Astrocyte (in vitro differentiated cells and primary cell): ENCODE results near the gene PPP2R5E. TPM values are rescaled to one million over a fixed set of nuclear protein-coding genes. Genes with fewer than 3 reads are reported as not detected.

ENCODE experiments used
- DNase-seq: peaks from one replicate; pipeline ENCODE4 v3.0.0-alpha.2; 2010; ENCODE audit warnings: low read depth
- FAIRE-seq: peaks from 2 replicates; lab custom pipeline; 2011; peaks lifted over from hg19 to GRCh38; lab: Jason Lieb, UNC
- H2AFZ ChIP-seq: 2 replicates; pipeline ENCODE4 v1.6.0; 2012; ENCODE audit warnings: low read depth, low read length, inconsistent platforms
- H3K27ac ChIP-seq: 2 replicates; pipeline ENCODE4 v1.5.1; 2011; ENCODE audit warnings: low read depth, low read length, inconsistent platforms
- H3K27me3 ChIP-seq: 2 replicates; pipeline ENCODE4 v1.6.0; 2011; ENCODE audit warnings: low read length, inconsistent platforms; ENCODE audit not compliant: insufficient read depth
- H3K36me3 ChIP-seq: 2 replicates; pipeline ENCODE4 v1.5.1; 2011; ENCODE audit warnings: low read length, inconsistent platforms; ENCODE audit not compliant: insufficient read depth
- H3K4me1 ChIP-seq: 2 replicates; pipeline ENCODE4 v1.5.1; 2011; ENCODE audit warnings: low read length, inconsistent platforms; ENCODE audit not compliant: insufficient read depth
- H3K4me2 ChIP-seq: 2 replicates; pipeline ENCODE4 v1.6.0; 2012; ENCODE audit warnings: low read length, inconsistent platforms
- H3K4me3 ChIP-seq: 2 replicates; pipeline ENCODE4 v1.5.1; 2011; ENCODE audit warnings: low read depth, mild to moderate bottlenecking, low read length, inconsistent platforms; ENCODE audit not compliant: insufficient read depth
- H3K79me2 ChIP-seq: 2 replicates; pipeline ENCODE4 v1.6.0; 2012; ENCODE audit warnings: mild to moderate bottlenecking, low read length, inconsistent platforms; ENCODE audit not compliant: insufficient read depth
- H3K9ac ChIP-seq: 2 replicates; pipeline ENCODE4 v1.6.0; 2012; ENCODE audit warnings: mild to moderate bottlenecking, low read length, inconsistent platforms
- H3K9me3 ChIP-seq: 2 replicates; pipeline ENCODE4 v1.5.1; 2012; ENCODE audit warnings: low read depth, mild to moderate bottlenecking, low read length, inconsistent platforms; ENCODE audit not compliant: insufficient read depth
- H4K20me1 ChIP-seq: 2 replicates; pipeline ENCODE4 v1.6.0; 2012; ENCODE audit warnings: low read length, inconsistent platforms; ENCODE audit not compliant: insufficient read depth
- H3K27ac Mint-ChIP-seq: one replicate; pipeline ENCODE4 v1.8.0; 2021; ENCODE audit warnings: mild to moderate bottlenecking, mixed read lengths; ENCODE audit not compliant: unreplicated experiment
- H3K27me3 Mint-ChIP-seq: one replicate; pipeline ENCODE4 v1.8.0; 2021; ENCODE audit warnings: low read depth, mixed read lengths; ENCODE audit not compliant: unreplicated experiment
- H3K36me3 Mint-ChIP-seq: one replicate; pipeline ENCODE4 v1.8.0; 2021; ENCODE audit warnings: low read depth, mixed read lengths; ENCODE audit not compliant: unreplicated experiment
- H3K4me1 Mint-ChIP-seq: one replicate; pipeline ENCODE4 v1.8.0; 2021; ENCODE audit warnings: low read depth, mixed read lengths; ENCODE audit not compliant: unreplicated experiment
- H3K4me3 Mint-ChIP-seq: one replicate; pipeline ENCODE4 v1.8.0; 2021; ENCODE audit warnings: mild to moderate bottlenecking, moderate library complexity, mixed read lengths; ENCODE audit not compliant: unreplicated experiment
- H3K9me3 Mint-ChIP-seq: one replicate; pipeline ENCODE4 v1.8.0; 2021; ENCODE audit warnings: mild to moderate bottlenecking, mixed read lengths; ENCODE audit not compliant: unreplicated experiment
- CTCF ChIP-seq: IDR thresholded peaks from 2 replicates; pipeline ENCODE4 v1.5.1; 2011; ENCODE audit warnings: low read depth, mild to moderate bottlenecking, inconsistent platforms, low read length, moderate library complexity; ENCODE audit not compliant: insufficient read depth
- EZH2 ChIP-seq: IDR thresholded peaks from 2 replicates; pipeline ENCODE4 v1.6.1; 2012; ENCODE audit warnings: mild to moderate bottlenecking, low read length, inconsistent platforms; ENCODE audit not compliant: insufficient read depth
- total RNA-seq: library from RNA; stranded (reverse); gene quantifications from 2 replicates; pipeline ENCODE4 v1.2.1, GENCODE V29; 2021

The PPP2R5E gene
- total RNA-seq, 1 donor from 2014 or later = 69.3 TPM

- H3K9me3 ChIP-seq = no peaks in the 10 kb centered on the region
- H3K27me3 Mint-ChIP-seq = no peaks in the 10 kb centered on the region
- H3K36me3 Mint-ChIP-seq = peaks cover 3% of the 10 kb centered on the region
- no peak overlapping the region for H3K4me3 ChIP-seq
- no peaks in the 10 kb centered on the region for H3K36me3 ChIP-seq
- peaks cover 4% of the 10 kb centered on the region for H3K4me1 ChIP-seq
- TF ChIP-seq EZH2 (no peak), CTCF (no peak)
- H3K4me1 Mint-ChIP-seq = peaks cover 29% of the 10 kb centered on the region
- H4K20me1 ChIP-seq = peaks cover 73% of the 10 kb centered on the region
- DNase-seq (no peak), FAIRE-seq (no peak)
- H3K9ac ChIP-seq = no peak overlapping the region
- H3K79me2 ChIP-seq = peaks cover 91% of the 10 kb centered on the region
- no peaks in the 10 kb centered on the region for H3K27me3 ChIP-seq
- no peaks in the 10 kb centered on the region for H3K9me3 Mint-ChIP-seq
- H3K27ac ChIP-seq = no peak overlapping the region
- no peak overlapping the region for H3K4me3 Mint-ChIP-seq
- no peak overlapping the region for H2AFZ ChIP-seq
- H3K4me2 ChIP-seq = no peak overlapping the region
- no peak overlapping the region for H3K27ac Mint-ChIP-seq
Observed at GRCh38 chr14:63512861-63513260, 30.3 kb downstream of the PPP2R5E start.

- Histone ChIP-seq H4K20me1 (peaks cover 84% of the 10 kb centered on the region), H3K9me3 (no peaks in the 10 kb centered on the region), H3K9ac (no peak overlapping the region), H3K4me1 (no peaks in the 10 kb centered on the region), H3K27me3 (no peaks in the 10 kb centered on the region), H3K27ac (no peak overlapping the region), H3K4me2 (no peak overlapping the region), H3K79me2 (peaks cover 92% of the 10 kb centered on the region), H3K4me3 (no peak overlapping the region), H2AFZ (no peak overlapping the region), H3K36me3 (no peaks in the 10 kb centered on the region)
- Mint-ChIP-seq H3K27ac (peak overlapping the region; percentile 36), H3K36me3 (peaks cover 3% of the 10 kb centered on the region), H3K4me3 (no peak overlapping the region), H3K9me3 (no peaks in the 10 kb centered on the region), H3K27me3 (no peaks in the 10 kb centered on the region), H3K4me1 (peaks cover 29% of the 10 kb centered on the region)
- no peak for TF ChIP-seq EZH2
- no peak for TF ChIP-seq CTCF
- DNase-seq (peak; percentile 36), FAIRE-seq (no peak)
Observed at GRCh38 chr14:63510538-63510937, 32.6 kb downstream of the PPP2R5E start.

- no peak overlapping the region for H3K27ac Mint-ChIP-seq
- no peaks in the 10 kb centered on the region for H3K36me3 ChIP-seq
- no peaks in the 10 kb centered on the region for H3K4me1 ChIP-seq
- no peak overlapping the region for H3K27ac ChIP-seq
- H3K9me3 ChIP-seq = no peaks in the 10 kb centered on the region
- H3K27me3 Mint-ChIP-seq = no peaks in the 10 kb centered on the region
- peaks cover 12% of the 10 kb centered on the region for H3K4me1 Mint-ChIP-seq
- H3K4me3 ChIP-seq = no peak overlapping the region
- no peaks in the 10 kb centered on the region for H3K27me3 ChIP-seq
- no peak for FAIRE-seq
- no peak overlapping the region for H2AFZ ChIP-seq
- H3K4me3 Mint-ChIP-seq = no peak overlapping the region
- H3K79me2 ChIP-seq = peaks cover 93% of the 10 kb centered on the region
- no peak overlapping the region for H3K4me2 ChIP-seq
- no peak overlapping the region for H3K9ac ChIP-seq
- DNase-seq = no peak
- H3K9me3 Mint-ChIP-seq = no peaks in the 10 kb centered on the region
- TF ChIP-seq EZH2 (no peak), CTCF (no peak)
- H3K36me3 Mint-ChIP-seq = peaks cover 7% of the 10 kb centered on the region
- peaks cover 85% of the 10 kb centered on the region for H4K20me1 ChIP-seq
Observed at GRCh38 chr14:63508033-63508432, 35.1 kb downstream of the PPP2R5E start.
